GM21576 (cell line): ENCODE results near the gene AP4S1.
"Not testable (repeated sequence)": the region's sequence is repeated elsewhere in the genome, so short reads cannot be mapped to it uniquely, and the experiment has no call there.

Experiments used
- ATAC-seq: cut with Tn5 transposase; IDR thresholded peaks from one replicate; pipeline ENCODE4 v1.9.1; 2021; ENCODE audit warnings: mild to moderate bottlenecking, moderate library complexity; ENCODE audit not compliant: unreplicated experiment

The AP4S1 gene

GRCh38 chr14:31080484-31080883, 55.0 kb downstream of the AP4S1 start:
- no peak for ATAC-seq

- ATAC-seq = no peak
Measured at GRCh38 chr14:31083781-31084180, 58.3 kb downstream of the AP4S1 start.

- ATAC-seq = peak; percentile 79
Measured at GRCh38 chr14:31084385-31084784, 58.9 kb downstream of the AP4S1 start.

- ATAC-seq = no peak
Measured at GRCh38 chr14:31085027-31085426, 59.6 kb downstream of the AP4S1 start.

- ATAC-seq = not testable (repeated sequence)
Measured at GRCh38 chr14:31086466-31086865, 61.0 kb downstream of the AP4S1 start.

- ATAC-seq = no peak
Measured at GRCh38 chr14:31090883-31091764, 65.7 kb downstream of the AP4S1 start.

- ATAC-seq = no peak
Measured at GRCh38 chr14:31092160-31092708, 66.8 kb downstream of the AP4S1 start.

GRCh38 chr14:31093884-31094839, 68.7 kb downstream of the AP4S1 start:
- not testable (repeated sequence) for ATAC-seq

- not testable (repeated sequence) for ATAC-seq
Measured at GRCh38 chr14:31095817-31096216, 70.4 kb downstream of the AP4S1 start.

- ATAC-seq = no peak
Measured at GRCh38 chr14:31096255-31096654, 70.8 kb downstream of the AP4S1 start.

GRCh38 chr14:31097081-31097480, 71.6 kb downstream of the AP4S1 start:
- no peak for ATAC-seq

GRCh38 chr14:31106768-31107167, 81.3 kb downstream of the AP4S1 start:
- no peak for ATAC-seq

- ATAC-seq = no peak
Measured at GRCh38 chr14:31109257-31109656, 83.8 kb downstream of the AP4S1 start.

GRCh38 chr14:31110872-31111271, 85.4 kb downstream of the AP4S1 start:
- no peak for ATAC-seq

GRCh38 chr14:31113794-31114193, 88.3 kb downstream of the AP4S1 start:
- no peak for ATAC-seq

GRCh38 chr14:31118892-31119291, 93.4 kb downstream of the AP4S1 start:
- no peak for ATAC-seq

GRCh38 chr14:31122098-31122611, 96.7 kb downstream of the AP4S1 start:
- no peak for ATAC-seq

GRCh38 chr14:31122921-31123320, 97.5 kb downstream of the AP4S1 start:
- no peak for ATAC-seq

- no peak for ATAC-seq
Measured at GRCh38 chr14:31124197-31124596, 98.7 kb downstream of the AP4S1 start.

GRCh38 chr14:31125231-31125630, 99.8 kb downstream of the AP4S1 start:
- no peak for ATAC-seq

- ATAC-seq = no peak
Measured at GRCh38 chr14:31126680-31127079, 101.2 kb downstream of the AP4S1 start.
